K562 (cell line): ENCODE measurements around the gene KCNG4. TPM values are rescaled to one million over a fixed set of nuclear protein-coding genes. Genes with fewer than 3 reads are reported as not detected.
A peak's percentile ranks its signal among the peaks of the same experiment; 100 is the strongest.

Experiments
- CC2D1A ChIP-seq: fragments of 450-650 bp; IDR thresholded peaks from 2 replicates; pipeline ENCODE4 v1.6.1; 2017; ENCODE audit warnings: mild to moderate bottlenecking
- DIDO1 ChIP-seq: fragments of 450-650 bp; IDR thresholded peaks from 2 replicates; pipeline ENCODE4 v1.6.1; 2016; ENCODE audit warnings: low read depth, missing biosample characterization, missing genetic modification characterization
- EGR1 ChIP-seq: fragments of 450-650 bp; conservative IDR thresholded peaks from 2 replicates; pipeline ENCODE4 v1.6.1; 2017; ENCODE audit warnings: mild to moderate bottlenecking
- EP300 ChIP-seq: IDR thresholded peaks from 2 replicates; pipeline ENCODE4 v1.6.1; 2012; ENCODE audit warnings: low read length, improper control_type of control experiment
- HDAC3 ChIP-seq: fragments of 450-650 bp; IDR thresholded peaks from 2 replicates; pipeline ENCODE4 v1.6.1; 2018; ENCODE audit warnings: borderline replicate concordance, mild to moderate bottlenecking, moderate library complexity; ENCODE audit not compliant: partially characterized antibody
- MECOM ChIP-seq: fragments of 250-450 bp; sonication (Bioruptor Pico); IDR thresholded peaks from 2 replicates; pipeline ENCODE4 v1.8.0; 2022; ENCODE audit warnings: inconsistent platforms
- MXD1 ChIP-seq: fragments of 250-450 bp; sonication (Bioruptor Pico); IDR thresholded peaks from 2 replicates; pipeline ENCODE4 v1.8.0; 2021; ENCODE audit warnings: borderline replicate concordance, mild to moderate bottlenecking, moderate library complexity; ENCODE audit not compliant: poor library complexity, severe bottlenecking
- NELFE ChIP-seq: IDR thresholded peaks from 2 replicates; pipeline ENCODE4 v1.6.1; 2011; ENCODE audit warnings: mild to moderate bottlenecking; ENCODE audit not compliant: insufficient read depth, insufficient read length
- NFYB ChIP-seq: IDR thresholded peaks from 2 replicates; pipeline ENCODE4 v1.6.1; 2011; ENCODE audit warnings: mild to moderate bottlenecking, moderate library complexity; ENCODE audit not compliant: insufficient read length; ENCODE audit errors: extremely low read depth
- POLR2G ChIP-seq: fragments of 200-400 bp; formaldehyde crosslinking; IDR thresholded peaks from 2 replicates; pipeline ENCODE4 v1.6.1; 2017; ENCODE audit warnings: low read depth, mild to moderate bottlenecking, antibody characterized with exemption, low read length, moderate library complexity
- SAFB2 ChIP-seq: fragments of 200-400 bp; formaldehyde crosslinking; IDR thresholded peaks from 2 replicates; pipeline ENCODE4 v1.6.1; 2018; ENCODE audit warnings: borderline replicate concordance, low read length, low read depth, moderate library complexity; ENCODE audit not compliant: severe bottlenecking
- SMAD2 ChIP-seq: fragments of 150-350 bp; IDR thresholded peaks from 2 replicates; pipeline ENCODE4 v1.6.1; 2014; ENCODE audit warnings: low read depth, mild to moderate bottlenecking, low read length
- SRF ChIP-seq, 2 experiments: fragments of 250-450, 450-650 bp in 1 of 2; sonication (Bioruptor Pico) in 1 of 2; sonication (generic) in 1 of 2; formaldehyde crosslinking; IDR thresholded peaks; 2 replicates each; pipeline versions ENCODE4 v1.5.0 to v1.5.1; 2020 to 2022; ENCODE audit warnings: mild to moderate bottlenecking in 1 of 2, missing genetic modification reagents in 1 of 2
- STAT6 ChIP-seq: sonication (generic); formaldehyde crosslinking; IDR thresholded peaks from 2 replicates; pipeline ENCODE4 v1.8.1; 2023; ENCODE audit warnings: mild to moderate bottlenecking, missing genetic modification reagents
- TAF7 ChIP-seq: fragments of 450-650 bp; IDR thresholded peaks from 2 replicates; pipeline ENCODE4 v1.6.1; 2016; ENCODE audit warnings: missing genetic modification characterization, missing compliant biosample characterization
- TBP ChIP-seq: optimal IDR thresholded peaks from 2 replicates; pipeline ENCODE3; 2011; ENCODE audit warnings: low read depth, low read length, improper control_type of control experiment
- ZBTB2 ChIP-seq: fragments of 450-650 bp; IDR thresholded peaks from 2 replicates; pipeline ENCODE4 v1.6.1; 2016; ENCODE audit warnings: antibody characterized with exemption
- ZC3H11A ChIP-seq: IDR thresholded peaks from 2 replicates; pipeline ENCODE4 v1.6.1; 2012; ENCODE audit warnings: low read depth, low read length, improper control_type of control experiment
- ZFP36 ChIP-seq: fragments of 150-350 bp; IDR thresholded peaks from 2 replicates; pipeline ENCODE4 v1.6.1; 2018; ENCODE audit warnings: low read length, low read depth; ENCODE audit not compliant: partially characterized antibody
- ZNF165 ChIP-seq: fragments of 250-450 bp; sonication (Bioruptor Pico); IDR thresholded peaks from 2 replicates; pipeline ENCODE4 v1.4.0; 2020; ENCODE audit warnings: borderline replicate concordance
- ZNF232 ChIP-seq: sonication (generic); formaldehyde crosslinking; IDR thresholded peaks from 2 replicates; pipeline ENCODE4 v1.8.0; 2022; ENCODE audit warnings: mild to moderate bottlenecking, missing genetic modification reagents
- ZNF655 ChIP-seq: fragments of 250-450 bp; sonication (Bioruptor Pico); IDR thresholded peaks from 2 replicates; pipeline ENCODE4 v1.5.0; 2021
- ZNF764 ChIP-seq: fragments of 250-450 bp; sonication (Bioruptor Pico); IDR thresholded peaks from 2 replicates; pipeline ENCODE4 v1.4.0; 2020; ENCODE audit warnings: low read depth, mild to moderate bottlenecking, moderate library complexity
- ZNF766 ChIP-seq: fragments of 200-800 bp; sonication (Bioruptor generic); conservative IDR thresholded peaks from 2 replicates; pipeline ENCODE4 v1.6.1; 2016; ENCODE audit warnings: missing genetic modification characterization, missing compliant biosample characterization
- polyA plus RNA-seq, 8 experiments: library from polyadenylated mRNA; depleted of rRNA in 4 of 8; stranded (reverse) in 5 of 8; unstranded in 3 of 8; fragments of >200 nt; fragmentation: Nextera tagmentation in 2 of 8; fragmentation: Illumina TruSeq in 1 of 8; extraction: Ambion mirVana in 2 of 8; extraction: Trizol in 1 of 8; gene quantifications; 2 replicates each; pipeline versions ENCODE4 v1.2.1 to v1.2.3, GENCODE V29; 2011 to 2014; ENCODE audit warnings: inconsistent platforms in 1 of 8, missing spikeins in 1 of 8
- total RNA-seq, 7 experiments: library from RNA; depleted of rRNA in 6 of 7; stranded (reverse); fragments of >200 nt in 6 of 7; fragmentation: Illumina TruSeq in 2 of 7; extraction: Trizol in 2 of 7; gene quantifications; 2 replicates each; pipeline versions ENCODE4 v1.2.1 to v1.2.3, GENCODE V29; 2011 to 2021; ENCODE audit warnings: low replicate concordance in 1 of 7

KCNG4 gene
- total and polyA plus RNA-seq, 9 of the 15 experiments (the other 6 are each of a cell fraction or from before 2014, with no cell fraction given): not detected

- TF ChIP-seq ZNF766 (CRISPR knock-in tag): no peak
- TF ChIP-seq ZNF232 (CRISPR knock-in tag): no peak
- TF ChIP-seq EP300: no peak
- no peak for TF ChIP-seq ZNF764
- no peak for TF ChIP-seq ZNF165 (CRISPR knock-in tag)
- no peak for TF ChIP-seq SRF (CRISPR knock-in tag; IDR thresholded peaks at IDR 0.05)
- no peak for TF ChIP-seq MXD1 (CRISPR knock-in tag)
- no peak for TF ChIP-seq SAFB2
- peak; percentile 20 for TF ChIP-seq ZFP36
- no peak for TF ChIP-seq TAF7 (tag)
- TF ChIP-seq ZC3H11A: no peak
- TF ChIP-seq ZNF655 (CRISPR knock-in tag): no peak
- TF ChIP-seq SMAD2: no peak
- TF ChIP-seq CC2D1A: 0 out of 2 replicates have a peak, but pooled peaks have one; percentile 35
- no peak for TF ChIP-seq DIDO1 (tag)
- no peak for TF ChIP-seq NELFE
- no peak for TF ChIP-seq HDAC3
- no peak for TF ChIP-seq NFYB
- no peak for TF ChIP-seq ZBTB2
- no peak for TF ChIP-seq EGR1
- TF ChIP-seq TBP: peak; percentile 16
- TF ChIP-seq MECOM: no peak
- TF ChIP-seq STAT6: no peak
- no peak for TF ChIP-seq POLR2G
These were observed 64.3 kb downstream of the KCNG4 start (continued) for GRCh38 chr16:84175350-84176081.
